EL (cell line): ENCODE data around the gene AFTPH.
"Not testable (repeated sequence)": the region's sequence is repeated elsewhere in the genome, so short reads cannot be mapped to it uniquely, and the experiment has no call there.

Experiments
- DNase-seq: peaks from one replicate; pipeline ENCODE4 v3.0.0-alpha.2; 2016

Gene AFTPH

DNA sequence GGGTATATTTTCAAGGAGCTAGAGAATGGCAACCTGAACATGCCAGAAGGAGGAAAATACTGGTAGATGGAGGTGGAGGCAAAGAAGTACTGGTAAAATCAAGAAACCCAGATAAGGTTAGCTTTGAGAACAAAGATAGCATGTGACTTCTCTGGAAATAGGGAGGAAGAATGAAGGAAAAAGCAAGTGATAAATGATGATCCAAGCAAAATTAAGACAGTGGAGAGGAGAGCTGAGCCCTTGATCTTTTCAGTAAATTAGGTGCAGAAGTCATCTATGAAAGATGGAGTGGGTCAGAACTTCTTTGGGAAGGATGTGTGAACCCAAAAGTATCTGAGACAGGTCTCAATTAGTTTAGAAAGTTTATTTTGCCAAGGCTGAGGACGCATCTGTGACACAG, 25.7 kb upstream of the AFTPH start:
- DNase-seq: no peak

- no peak for DNase-seq
These were observed 23.6 kb upstream of the AFTPH start for GRCh38 chr2:64500549-64500948.

- no peak for DNase-seq
These were observed 22.2 kb upstream of the AFTPH start for GRCh38 chr2:64501946-64502345.

DNA sequence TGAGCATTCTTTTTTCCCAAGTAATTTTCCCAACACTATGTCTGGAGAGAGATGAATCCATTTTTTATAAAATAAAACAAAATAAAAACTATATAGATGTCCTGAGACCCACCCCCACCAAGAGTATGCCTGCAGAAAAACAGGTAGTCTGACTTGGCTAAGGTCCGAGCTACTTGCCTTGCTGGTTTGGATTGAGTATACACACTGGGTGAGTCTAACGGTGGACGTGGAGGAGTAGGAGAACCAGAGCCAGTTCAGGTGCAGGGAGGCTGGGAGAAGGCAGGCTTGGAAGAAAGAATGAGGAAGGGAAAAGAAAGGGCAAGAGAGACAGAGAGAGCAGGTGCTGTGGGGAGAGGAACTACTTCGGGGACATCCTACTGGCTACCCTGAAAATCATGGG, 21.3 kb upstream of the AFTPH start:
- DNase-seq: no peak

DNA sequence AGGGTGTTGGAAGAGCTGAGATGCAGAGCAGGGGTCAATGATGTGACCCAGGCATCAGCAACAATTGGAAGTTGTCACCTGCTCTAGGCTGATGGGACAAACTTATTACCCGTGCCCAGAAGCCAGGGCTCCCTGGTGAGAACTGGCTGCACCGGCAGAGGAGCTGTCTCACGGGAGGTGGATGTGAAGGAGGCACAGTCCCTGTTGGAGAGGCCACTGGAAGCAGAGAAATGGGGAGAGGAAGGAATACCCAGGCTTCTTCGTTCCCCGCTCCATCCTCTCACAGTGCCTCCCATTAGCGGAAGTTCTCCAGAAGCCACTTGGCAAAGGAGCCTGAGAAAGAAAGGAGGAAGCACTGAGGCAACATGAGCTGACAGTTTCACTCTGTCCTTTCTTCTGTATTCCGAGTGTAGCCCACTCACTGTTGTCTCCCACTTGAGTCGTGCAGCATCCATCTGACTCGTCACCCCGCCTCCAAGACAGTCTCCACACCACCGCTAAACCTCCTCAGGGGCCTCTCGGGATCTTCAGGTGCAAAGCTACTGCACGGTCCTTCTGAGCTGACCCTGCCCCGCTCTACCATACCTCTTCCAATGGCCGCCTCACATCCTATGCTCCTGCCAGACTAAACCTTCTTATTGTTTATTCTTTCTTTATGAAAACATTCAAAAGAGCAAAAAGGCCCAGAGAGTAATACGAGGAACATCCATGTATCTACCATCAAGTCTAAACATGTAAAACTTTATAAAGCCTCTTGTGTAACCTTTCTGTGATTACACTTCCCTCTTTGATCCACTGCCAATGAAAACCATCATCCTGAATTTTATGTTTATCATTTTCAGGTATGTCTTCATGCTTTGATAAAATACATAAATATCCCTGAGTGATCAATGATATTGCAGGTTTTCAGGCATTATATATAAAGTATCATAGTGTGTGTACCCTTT, 19.1 kb upstream of the AFTPH start:
- DNase-seq: no peak

- DNase-seq: no peak
These were observed 17.4 kb upstream of the AFTPH start for GRCh38 chr2:64506686-64507085.

DNA sequence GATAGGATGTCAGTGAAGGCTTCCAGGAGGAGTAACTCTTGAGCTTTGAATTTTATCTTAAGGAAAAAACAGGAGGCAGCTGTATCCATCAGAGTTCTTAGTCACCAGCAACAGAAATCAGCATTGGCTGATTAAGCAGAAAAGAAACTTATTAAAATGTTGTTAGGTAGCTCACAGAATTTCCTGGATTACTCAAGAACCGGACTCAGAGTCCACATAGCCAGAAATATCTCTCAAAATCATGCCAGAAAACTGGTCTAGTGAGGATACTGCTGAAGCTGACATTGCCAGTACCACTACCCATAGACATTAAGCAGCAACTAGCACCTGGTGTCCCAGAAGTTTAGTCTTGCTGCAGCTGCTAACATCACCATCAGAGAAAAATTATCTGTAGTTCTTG, 10.1 kb upstream of the AFTPH start:
- DNase-seq: no peak

GRCh38 chr2:64515086-64515485, 9.0 kb upstream of the AFTPH start:
- no peak for DNase-seq

DNA sequence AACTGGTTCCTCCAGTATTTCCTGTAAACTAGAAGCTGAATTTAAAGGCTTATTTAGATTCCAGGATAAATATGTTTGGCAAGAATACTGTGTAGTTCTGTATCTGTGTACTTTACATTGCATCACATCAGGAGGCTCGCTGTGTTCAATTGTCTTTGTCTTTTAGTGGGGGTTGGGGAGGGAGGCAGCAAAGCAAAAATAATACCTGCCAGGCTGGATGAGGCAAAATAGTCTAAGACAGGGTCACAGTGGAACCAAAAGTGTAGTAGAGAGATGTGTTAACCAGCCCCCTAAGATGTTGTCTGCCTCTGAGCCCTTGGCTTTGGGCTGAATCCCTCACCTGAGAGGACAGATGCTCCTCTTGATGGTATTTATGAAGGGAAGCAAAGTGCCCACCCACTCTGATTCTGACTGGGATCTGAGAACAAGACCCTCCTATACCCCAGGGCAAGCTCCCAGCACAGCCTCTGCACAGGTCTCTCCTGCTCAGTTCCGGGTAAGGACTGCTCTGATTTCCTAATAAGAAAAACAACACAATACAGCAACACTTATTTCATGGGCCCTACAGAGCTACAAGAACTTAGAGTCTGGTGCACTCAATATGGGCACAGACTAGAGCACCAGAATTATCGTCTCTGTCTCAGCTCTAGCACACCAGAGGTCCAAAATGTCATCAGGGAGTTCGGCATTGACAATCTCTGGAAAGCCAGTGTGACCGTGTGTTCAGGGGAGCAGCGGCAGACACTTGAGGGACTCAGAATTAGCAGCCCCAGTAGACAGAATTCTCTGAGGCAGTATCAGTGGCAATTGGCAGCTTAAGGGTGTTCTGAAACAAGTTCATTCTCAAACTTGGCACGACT, 7.2 kb upstream of the AFTPH start:
- no peak for DNase-seq

GRCh38 chr2:64517511-64517884, 6.6 kb upstream of the AFTPH start:
- no peak for DNase-seq

- peak; percentile 81 for DNase-seq
These were observed 1.2 kb upstream of the AFTPH start for GRCh38 chr2:64522843-64523428.

GRCh38 chr2:64524604-64525316, 632 bp downstream of the AFTPH start:
- no peak for DNase-seq

DNA sequence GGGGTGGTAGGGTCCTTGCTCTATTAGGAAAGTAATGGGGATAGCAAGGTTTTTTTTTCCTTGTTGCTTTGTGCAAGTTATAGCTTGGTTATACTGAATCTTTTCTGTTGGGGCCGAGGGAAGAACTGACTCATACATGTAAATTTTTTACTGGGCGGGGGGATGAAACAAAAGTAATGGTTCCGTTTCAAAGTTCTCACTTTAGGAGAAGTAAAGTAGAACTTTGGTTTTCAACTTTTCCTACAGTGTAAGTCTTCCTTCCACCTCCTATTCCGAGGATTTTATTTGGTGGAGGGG, 1.1 kb downstream of the AFTPH start:
- peak; percentile 18 for DNase-seq

DNA sequence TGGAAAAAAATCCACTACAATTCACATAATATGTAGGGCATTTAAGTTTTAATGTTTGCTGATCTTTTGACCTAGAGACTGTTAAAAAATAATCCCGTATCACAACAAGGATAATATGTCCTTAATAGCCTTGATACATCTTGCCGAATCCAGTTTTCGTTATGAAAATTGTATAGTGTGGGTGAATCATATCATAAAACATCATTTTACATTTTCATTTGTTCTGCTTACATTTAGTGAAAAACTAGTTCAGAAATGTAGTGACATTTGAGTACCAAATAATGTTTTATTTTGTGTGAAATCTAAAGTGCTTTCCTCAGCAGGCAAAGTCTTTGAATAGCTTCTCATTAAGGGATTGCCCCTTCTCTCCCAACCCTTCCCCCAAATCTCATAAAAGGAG, 1.9 kb downstream of the AFTPH start:
- DNase-seq: no peak

DNA sequence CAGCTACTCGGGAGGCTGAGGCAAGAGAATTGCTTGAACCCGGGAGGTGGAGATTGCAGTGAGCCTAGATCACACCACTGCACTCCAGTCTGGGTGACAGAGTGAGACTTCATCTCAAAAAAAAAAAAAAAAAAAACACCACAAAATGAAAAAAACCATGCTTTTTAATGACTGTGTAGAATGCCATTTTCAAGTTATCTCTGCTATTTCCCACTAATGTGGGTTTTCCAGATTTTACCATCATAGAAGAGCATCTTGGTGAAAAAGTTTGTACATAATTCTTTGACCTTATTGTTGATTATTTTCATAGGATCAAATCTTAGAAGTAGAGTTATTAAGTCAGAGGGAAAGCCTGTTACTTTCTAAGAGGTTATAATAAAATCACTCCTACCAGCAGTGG, 6.8 kb downstream of the AFTPH start:
- not testable (repeated sequence) for DNase-seq

GRCh38 chr2:64532030-64532429, 7.9 kb downstream of the AFTPH start:
- DNase-seq: no peak

DNA sequence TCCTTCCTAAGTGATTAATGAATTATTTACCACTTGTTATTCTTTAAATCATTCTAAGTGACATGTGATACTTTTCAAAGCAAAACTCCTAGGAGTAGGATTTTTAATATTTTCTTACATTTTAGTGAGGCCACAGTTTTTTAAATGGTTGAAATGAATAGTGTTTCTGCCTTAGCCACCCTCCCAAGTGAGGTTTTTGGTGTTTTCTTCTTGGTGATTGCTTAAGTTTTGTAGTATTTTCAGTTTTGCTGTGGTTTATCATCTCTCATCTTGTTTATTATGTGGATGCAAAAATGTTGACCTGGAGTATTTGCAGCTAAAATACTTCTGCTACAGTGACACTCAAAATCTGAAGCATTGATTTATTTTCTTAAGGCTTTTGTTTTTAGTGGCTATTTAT, 9.8 kb downstream of the AFTPH start:
- DNase-seq: no peak

DNA sequence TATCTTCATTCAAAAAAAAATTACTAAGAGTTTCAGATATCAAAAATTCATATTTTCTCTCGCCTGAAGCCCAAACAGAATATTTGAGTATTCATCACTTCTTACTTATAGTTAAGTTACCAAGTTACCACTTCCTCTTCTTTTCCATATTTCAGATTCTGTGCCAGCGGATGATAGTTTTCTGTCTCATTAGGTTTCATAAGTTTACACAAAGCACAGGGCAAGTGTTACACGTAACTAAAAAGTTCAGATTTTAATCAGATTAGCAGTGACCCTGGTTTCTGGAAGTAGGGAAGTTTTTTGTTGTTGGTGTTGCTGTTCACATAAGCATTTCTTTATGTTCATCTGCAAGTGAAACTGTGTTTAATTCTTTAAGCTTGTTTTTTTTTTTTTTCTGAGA, 10.2 kb downstream of the AFTPH start:
- DNase-seq: no peak

- DNase-seq: no peak
These were observed 10.9 kb downstream of the AFTPH start for GRCh38 chr2:64535024-64535423.

DNA sequence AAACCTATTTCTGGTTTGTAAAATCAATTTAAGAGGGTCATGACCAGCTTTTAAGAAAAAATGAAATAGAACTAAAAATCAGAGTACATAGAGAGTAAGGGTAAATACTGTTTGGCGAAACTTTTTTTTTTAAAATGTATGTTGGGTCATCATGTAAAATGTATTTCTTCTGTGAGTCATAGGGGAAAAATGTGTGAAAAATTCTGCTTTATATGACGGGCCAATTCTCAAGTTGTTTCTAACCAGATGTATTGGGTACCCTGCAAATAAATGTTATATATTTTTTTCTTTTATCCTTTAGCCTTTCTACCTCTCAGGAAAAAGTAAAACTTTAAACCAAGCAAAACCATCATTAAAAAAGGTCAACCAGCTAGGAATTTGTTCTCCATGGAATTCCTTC, 13.9 kb downstream of the AFTPH start:
- peak; percentile 72 for DNase-seq

DNA sequence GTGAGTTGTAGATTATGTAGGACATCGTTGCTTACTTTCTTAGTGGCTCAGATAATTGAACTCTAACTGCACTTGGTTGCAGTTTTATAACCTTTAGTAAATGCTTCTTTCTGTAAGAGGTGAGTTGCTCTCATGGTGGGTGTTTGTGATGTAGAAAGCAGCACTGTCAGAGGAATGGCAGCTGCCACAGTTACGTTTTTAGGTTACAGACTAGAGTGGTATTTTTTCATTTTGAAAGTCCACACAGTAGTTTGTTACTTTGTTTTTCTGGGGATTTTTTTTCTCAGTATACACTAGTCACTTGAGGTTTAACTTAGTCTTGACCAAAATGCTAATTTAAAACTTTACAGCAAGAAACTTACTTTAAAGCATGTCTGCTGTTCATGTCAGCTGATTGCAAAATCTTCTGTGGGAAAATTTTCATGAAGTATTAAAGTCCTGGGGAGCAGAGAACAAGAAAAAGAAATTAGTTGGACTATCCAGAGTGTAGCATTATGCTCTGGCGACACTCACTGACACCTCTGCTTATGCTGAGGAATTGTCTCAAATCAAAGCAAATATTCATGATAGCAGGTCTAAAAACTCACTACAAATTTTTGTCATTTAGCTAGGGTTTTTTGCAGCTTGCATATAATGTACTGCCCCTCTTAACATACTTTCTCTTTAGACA, 14.8 kb downstream of the AFTPH start:
- peak; percentile 22 for DNase-seq

- DNase-seq: no peak
These were observed 16.5 kb downstream of the AFTPH start for GRCh38 chr2:64540615-64541014.

DNA sequence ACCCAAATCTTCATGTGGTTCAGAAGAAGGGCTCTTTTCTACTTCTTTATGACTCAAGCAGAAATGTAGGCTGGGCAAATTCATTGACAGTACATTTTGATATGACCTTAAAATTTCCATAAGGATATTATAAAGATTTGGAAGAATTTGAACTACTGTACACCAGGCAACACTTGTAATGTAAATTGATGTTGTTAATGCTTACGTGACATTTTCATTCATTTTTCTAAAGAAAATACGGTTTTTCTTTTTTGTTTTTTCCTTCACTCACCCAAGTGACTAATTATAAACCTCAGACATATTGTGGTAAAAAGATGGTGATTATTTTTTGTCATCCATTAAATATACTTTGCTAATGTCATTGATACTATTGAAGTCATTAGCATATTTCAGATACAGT, 17.4 kb downstream of the AFTPH start:
- DNase-seq: no peak
